ENCODE measurements around the gene P2RX7.

- TF ChIP-seq CTCF (IDR thresholded peaks at IDR 0.05) (no peak), POLR2A (IDR thresholded peaks at IDR 0.05) (no peak)
These were observed 51.7 kb downstream of the P2RX7 start for GRCh38 chr12:121184425-121184824.
